ENCODE measurements around the gene NHERF2.

The NHERF2 gene

DNA sequence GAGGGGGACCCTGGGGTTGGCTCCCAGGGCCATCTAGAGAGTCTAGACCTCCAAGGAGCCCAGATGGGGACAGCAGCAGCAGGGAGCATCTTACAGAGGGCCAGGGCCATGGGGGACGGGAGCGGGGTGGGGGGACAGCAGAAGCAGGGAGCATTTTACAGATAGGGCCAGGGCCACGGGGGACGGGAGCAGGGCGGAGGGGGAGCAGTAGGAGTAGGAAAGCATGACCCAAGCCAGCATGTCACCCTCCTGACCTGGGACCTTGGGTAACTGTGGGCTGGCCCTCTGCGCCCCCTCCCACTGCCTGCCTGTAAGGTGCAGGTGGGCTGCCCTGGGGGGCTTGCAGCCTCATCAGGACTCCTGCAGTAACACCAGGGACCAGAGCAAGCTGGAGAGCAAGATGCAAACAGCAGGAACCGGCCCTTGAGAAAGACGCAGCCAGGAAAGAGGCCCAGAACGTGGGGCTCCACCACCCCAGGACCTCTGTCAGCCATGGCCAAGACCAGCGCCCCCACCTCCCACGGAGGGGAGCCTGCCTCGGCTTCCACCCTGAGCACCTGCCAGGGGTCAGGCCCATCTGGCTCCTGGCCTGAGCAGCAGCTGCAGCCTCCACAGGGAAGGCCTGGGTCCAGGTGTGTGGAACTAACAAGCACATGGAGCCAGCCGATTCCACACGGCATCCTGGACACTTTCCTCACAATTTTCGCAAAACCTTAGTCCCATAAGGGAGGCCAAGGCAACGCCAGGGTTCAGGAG, 19.4 kb upstream of the NHERF2 start:
- no peak for TF ChIP-seq GATA3 (IDR thresholded peaks at IDR 0.05; ENCODE audit: low read depth, low read length)

DNA sequence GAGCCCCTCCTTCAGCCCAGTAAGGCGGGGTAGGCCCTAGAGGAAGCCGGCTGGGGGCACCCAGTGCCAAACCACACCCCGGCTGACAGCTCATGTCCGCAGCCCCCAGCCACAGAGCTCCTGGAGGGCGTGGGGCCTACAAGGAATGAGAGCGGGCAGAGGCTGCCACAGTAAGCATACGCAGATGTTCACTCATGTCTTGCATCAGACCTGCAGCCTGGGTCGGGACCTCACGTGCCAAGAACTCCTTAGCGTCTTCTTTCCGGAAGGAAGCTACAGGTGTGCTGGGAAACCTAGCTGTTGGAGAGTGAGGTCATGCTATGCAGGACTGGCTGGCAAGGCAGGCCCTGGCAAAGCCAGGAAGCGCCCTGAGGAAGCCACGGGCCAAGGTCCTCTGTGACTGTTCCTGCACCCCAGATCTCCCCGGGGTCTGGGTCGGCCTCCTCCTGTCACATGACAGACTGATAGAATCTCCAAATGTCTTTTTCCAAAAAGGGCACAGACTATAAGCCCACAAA, 18.6 kb upstream of the NHERF2 start:
- TF ChIP-seq GATA3 (IDR thresholded peaks at IDR 0.05; ENCODE audit: low read depth, low read length) (no peak), GATA2 (IDR thresholded peaks at IDR 0.05; ENCODE audit: low read depth, low read length) (no peak)

DNA sequence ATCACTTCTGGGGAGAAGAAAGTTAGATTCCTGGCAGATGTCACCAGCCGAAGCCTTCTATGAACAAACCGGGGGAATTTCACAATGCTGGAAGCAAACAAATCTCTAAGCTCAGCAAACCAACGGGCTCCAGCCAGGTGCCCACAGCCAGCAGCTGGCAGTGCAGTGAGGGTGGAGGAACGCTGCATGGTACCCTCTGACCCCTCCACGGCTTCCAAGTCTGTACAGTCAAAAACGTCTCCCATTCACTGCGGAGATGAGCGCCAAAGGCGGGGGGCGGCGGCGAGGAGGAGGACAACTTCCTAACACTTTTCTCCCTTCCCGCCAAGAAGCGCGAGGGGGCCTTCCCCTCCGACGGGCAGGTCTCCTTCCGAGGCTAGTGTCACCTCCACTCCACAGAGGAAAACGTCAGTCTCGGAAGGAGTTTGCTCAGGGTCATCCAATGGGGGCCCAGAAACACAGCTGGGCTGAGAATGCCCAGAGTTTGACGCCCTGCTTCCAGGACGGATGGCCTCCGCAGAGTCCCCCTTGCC, 18.0 kb upstream of the NHERF2 start:
- TF ChIP-seq GATA3 (IDR thresholded peaks at IDR 0.05; ENCODE audit: low read depth, low read length) (no peak), GATA2 (IDR thresholded peaks at IDR 0.05; ENCODE audit: low read depth, low read length) (no peak)

DNA sequence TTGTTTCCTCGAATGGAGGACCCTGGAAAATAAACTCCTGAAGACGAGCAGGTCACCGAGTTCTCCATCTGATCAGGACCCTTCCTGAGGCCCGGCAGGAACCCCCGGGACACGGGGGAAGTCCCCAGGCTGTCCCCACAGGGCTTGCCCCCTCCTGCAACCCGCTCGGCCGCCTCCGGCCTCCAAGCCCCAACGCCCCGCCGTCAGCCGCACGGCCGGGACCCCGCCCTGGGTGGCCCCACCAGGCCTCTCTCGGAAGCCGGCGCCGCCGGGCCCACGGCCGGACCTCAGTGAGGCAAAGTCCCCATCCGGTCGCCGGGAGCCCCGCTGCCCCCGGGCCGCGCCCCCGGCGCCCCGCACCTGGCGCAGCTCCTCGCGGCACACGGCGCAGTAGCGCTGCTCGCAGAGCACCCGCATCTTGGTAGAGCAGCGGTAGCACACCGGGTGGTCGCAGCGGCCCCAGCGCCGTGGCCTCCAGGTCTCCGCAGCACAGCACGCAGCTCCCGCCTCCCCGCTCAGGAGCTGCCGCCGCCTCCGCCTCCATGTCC, 17.5 kb upstream of the NHERF2 start:
- TF ChIP-seq GATA3 (IDR thresholded peaks at IDR 0.05; ENCODE audit: low read depth, low read length) (no peak), GATA2 (IDR thresholded peaks at IDR 0.05; ENCODE audit: low read depth, low read length) (no peak)

DNA sequence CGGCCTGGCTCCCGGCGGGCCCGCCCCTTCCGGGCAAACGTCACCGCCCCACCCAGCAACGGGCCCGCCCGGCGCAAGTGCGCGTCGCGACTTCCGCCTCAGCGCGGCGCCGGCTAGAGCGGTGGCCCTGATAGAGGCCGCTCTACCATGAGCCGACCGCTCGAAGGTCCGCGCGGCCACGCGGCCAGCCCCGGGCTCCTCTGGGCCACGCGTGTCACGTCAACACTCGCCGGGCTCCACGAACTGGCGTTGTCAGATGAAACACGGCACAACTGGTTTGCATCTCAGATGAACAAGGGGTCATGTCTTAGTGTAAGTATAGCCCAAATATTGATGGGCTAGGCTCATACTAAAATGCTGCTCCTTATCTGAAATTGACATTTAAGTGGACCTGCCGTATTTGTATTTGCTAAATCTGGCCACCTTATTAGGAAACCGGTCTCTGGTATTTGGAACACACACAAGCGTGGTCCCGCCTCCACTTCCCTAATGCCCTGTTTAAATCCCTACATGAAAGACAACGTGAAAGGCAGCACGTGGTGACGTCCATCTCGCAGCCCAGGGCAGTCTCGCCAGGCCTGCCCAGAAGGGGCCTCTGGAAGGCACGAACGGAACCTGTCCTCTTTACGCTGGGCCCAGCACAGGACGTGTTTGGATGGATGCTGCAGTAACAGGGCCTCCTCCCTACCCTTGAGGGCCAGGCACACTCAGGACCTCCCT, 16.8 kb upstream of the NHERF2 start, which contains the start of gene ZNF598:
Gene ZNF598, minus strand, starts transcription at position 31 of the 720 bp plus-strand sequence.
- TF ChIP-seq GATA2 (IDR thresholded peaks at IDR 0.05; ENCODE audit: low read depth, low read length): no peak

DNA sequence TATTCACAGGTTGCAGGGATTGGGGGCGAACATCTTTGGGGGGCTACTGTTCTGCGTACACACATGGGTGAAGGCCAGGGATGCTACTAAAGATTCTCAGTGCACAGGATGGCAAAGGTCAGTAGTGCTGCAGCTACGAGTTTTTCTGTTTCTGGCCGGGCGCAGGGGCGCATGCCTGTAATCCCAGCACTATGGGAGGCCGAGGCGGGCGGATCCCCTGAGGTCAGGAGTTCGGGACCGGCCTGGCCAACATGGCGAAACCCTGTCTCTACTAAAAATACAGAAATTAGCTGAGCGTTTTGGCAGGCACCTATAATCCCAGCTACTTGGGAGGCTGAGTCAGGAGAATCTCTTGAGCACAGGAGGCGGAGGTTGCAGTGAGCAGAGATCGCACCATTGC, 13.2 kb upstream of the NHERF2 start:
- TF ChIP-seq GATA3 (IDR thresholded peaks at IDR 0.05; ENCODE audit: low read depth, low read length) (no peak), GATA2 (IDR thresholded peaks at IDR 0.05; ENCODE audit: low read depth, low read length) (no peak)

DNA sequence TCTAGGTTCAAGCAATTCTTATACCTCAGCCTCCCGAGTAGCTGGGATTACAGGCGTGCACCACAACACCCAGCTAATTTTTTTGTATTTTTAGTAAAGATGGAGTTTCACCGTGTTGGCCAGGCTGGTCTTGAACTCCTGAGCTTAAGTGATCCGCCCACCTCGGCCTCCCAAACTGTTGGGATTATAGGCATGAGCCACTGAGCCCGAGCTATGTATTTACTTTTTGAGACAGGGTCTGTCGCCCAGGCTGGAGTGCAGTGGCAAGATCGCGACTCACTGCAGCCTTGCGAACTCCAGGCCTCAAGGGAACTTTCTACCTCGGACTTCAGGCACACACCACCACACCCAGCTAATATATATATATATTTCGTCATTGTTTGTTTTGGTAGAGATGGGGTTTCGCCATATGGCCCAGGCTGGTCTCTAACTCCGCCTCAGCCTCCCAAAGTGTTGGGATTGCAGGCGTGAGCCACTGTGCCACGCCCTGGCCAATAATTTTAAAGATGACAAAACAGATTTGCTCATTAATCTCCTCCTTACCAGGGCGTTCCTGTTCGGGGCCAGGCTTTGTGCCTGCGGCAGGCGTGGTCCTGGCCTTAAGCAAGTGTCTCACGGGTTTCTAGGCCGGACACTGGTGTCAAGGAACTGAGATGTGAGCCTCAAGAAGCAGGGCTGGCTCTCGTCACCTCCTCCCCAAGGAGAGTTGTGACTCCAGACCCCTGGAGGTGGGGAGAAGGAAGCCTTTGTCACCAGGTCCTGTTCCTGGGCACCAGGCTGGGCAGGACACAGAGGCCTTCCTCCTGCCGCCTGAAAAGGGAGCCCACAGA, 11.4 kb upstream of the NHERF2 start:
- no peak for TF ChIP-seq GATA3 (IDR thresholded peaks at IDR 0.05; ENCODE audit: low read depth, low read length)
- TF ChIP-seq GATA2 (IDR thresholded peaks at IDR 0.05; ENCODE audit: low read depth, low read length): no peak

DNA sequence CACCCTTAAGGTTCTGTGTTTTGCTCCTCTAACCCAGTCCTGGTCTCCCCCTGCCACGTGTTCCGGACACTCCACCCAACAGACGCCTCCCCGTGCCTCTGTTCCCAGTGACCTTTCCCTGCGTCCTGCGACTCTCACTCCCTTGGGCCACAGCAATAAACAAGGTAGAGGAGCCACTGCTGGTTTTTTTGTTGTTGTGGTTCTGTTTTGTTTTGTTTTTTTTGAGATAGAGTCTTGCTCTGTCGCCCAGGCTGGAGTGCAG, 10.8 kb upstream of the NHERF2 start:
- TF ChIP-seq GATA2 (IDR thresholded peaks at IDR 0.05; ENCODE audit: low read depth, low read length) (no peak), GATA3 (IDR thresholded peaks at IDR 0.05; ENCODE audit: low read depth, low read length) (no peak)

DNA sequence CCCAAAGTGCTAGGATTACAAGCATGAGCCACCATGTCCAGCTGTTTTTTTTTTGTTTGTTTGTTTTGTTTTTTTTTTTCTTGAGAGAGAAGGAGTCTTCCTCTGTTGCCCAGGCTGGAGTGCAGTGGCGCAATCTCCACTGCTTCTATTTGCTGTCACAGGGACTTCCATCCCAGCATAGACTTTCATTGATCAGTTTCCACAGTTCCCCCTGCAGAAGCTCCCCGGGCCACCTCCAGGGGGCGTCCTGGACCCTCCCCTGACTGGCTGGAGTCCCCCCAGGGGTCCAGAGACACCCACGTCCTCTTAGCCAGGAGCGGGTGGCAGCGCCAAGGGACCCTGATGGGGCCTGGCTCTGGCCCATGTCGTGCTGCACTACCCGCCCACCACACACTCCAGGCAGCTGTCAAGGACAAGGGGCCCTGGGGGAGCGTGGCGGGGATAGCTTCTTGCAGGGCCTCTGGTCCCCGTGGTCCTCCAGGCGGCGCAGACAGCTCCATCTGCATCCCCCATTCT, 10.2 kb upstream of the NHERF2 start:
- no peak for TF ChIP-seq GATA2 (IDR thresholded peaks at IDR 0.05; ENCODE audit: low read depth, low read length)
- no peak for TF ChIP-seq GATA3 (IDR thresholded peaks at IDR 0.05; ENCODE audit: low read depth, low read length)

DNA sequence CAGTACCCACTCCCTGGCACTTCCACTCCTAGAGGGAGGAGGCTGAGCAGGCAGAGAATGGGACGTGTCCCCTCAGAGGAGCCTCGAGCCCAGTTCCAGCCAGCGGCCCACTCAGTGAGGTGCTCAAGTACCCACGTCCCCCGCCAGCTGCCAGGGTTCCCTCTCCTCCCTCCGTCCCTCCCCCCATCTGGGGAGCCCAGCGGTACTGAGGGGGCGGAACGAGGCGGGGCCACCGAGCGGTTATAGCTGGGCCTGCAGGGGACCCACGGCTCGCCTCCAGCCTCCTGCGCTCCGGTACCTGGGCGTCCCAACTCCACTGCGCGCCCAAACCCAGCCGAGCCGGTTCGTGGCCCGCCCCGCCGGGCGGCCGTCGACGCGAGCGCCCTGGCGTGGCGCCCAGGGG, 7.2 kb upstream of the NHERF2 start, which contains the start of gene NPW:
Gene NPW, plus strand, starts transcription at position 268 of the 403 bp plus-strand sequence.
- TF ChIP-seq GATA3 (IDR thresholded peaks at IDR 0.05; ENCODE audit: low read depth, low read length) (no peak), GATA2 (IDR thresholded peaks at IDR 0.05; ENCODE audit: low read depth, low read length) (no peak)

DNA sequence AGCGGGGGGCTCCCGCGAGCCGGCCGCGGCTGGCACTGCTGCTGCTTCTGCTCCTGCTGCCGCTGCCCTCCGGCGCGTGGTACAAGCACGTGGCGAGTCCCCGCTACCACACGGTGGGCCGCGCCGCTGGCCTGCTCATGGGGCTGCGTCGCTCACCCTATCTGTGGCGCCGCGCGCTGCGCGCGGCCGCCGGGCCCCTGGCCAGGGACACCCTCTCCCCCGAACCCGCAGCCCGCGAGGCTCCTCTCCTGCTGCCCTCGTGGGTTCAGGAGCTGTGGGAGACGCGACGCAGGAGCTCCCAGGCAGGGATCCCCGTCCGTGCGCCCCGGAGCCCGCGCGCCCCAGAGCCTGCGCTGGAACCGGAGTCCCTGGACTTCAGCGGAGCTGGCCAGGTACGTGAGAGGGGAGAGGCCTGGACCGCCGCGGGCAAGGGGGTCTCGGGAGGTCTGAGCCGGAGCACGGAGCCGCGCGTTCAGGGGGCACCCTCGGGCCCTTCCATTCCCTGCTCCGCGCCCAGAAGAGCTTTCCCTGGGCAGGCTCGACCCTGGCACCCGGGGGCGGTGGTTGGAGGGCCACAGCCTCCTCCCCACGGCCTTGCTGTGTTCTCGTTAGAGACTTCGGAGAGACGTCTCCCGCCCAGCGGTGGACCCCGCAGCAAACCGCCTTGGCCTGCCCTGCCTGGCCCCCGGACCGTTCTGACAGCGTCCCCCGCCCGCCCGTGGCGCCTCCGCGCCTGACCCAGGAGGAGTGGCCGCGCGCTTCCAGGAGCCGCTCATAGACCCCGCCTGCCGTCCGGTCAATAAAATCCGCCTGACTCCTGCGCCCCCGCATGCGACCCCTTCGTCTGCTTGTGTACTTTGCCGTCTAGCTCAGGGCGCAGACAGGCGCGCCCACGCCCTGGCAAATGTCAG, 6.5 kb upstream of the NHERF2 start:
- TF ChIP-seq GATA3 (IDR thresholded peaks at IDR 0.05; ENCODE audit: low read depth, low read length) (no peak), GATA2 (IDR thresholded peaks at IDR 0.05; ENCODE audit: low read depth, low read length) (no peak)

DNA sequence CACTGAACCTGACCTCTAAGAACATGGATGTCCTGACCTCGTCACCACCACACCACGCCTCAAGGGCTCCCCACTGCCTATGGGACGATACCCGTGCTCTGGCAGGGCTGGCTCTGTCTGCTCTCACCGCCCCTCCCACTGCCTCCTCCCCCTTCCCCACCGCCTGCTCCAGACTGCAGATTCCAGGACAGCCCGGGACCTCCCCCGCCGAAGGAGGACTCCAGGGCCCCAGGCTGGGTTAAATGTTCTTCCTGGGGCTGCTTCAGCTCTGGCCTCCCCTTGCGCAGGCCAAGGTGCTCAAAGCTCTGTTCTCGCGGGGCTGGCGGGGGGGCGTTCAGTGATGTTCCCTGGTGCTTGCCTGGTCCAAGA, 4.0 kb upstream of the NHERF2 start:
- no peak for TF ChIP-seq GATA3 (IDR thresholded peaks at IDR 0.05; ENCODE audit: low read depth, low read length)
- no peak for TF ChIP-seq GATA2 (IDR thresholded peaks at IDR 0.05; ENCODE audit: low read depth, low read length)

All from SH-SY5Y (cell line).